Right forelimb (tissue), 1 donor: Measurements from ENCODE around the gene TATDN3.
"Not testable (repeated sequence)": the region's sequence is repeated elsewhere in the genome, so short reads cannot be mapped to it uniquely, and the experiment has no call there.

Experiments used
- DNase-seq: peaks from one replicate; pipeline ENCODE4 v3.0.0-alpha.2; 2018

TATDN3 gene

GRCh38 chr1:212777151-212777550, 14.5 kb upstream of the TATDN3 start:
- no peak for DNase-seq

- not testable (repeated sequence) for DNase-seq
These were observed 12.6 kb upstream of the TATDN3 start for GRCh38 chr1:212779086-212779485.

- no peak for DNase-seq
These were observed 10.9 kb upstream of the TATDN3 start for GRCh38 chr1:212780759-212781158.

- no peak for DNase-seq
These were observed 10.5 kb upstream of the TATDN3 start for GRCh38 chr1:212781225-212781624.

- DNase-seq, result no peak
These were observed 9.1 kb upstream of the TATDN3 start for GRCh38 chr1:212782422-212783154.

- DNase-seq, result no peak
These were observed 7.7 kb upstream of the TATDN3 start for GRCh38 chr1:212783976-212784375.

- DNase-seq, result no peak
These were observed 5.8 kb upstream of the TATDN3 start for GRCh38 chr1:212785871-212786270.

GRCh38 chr1:212791261-212791675, 426 bp upstream of the TATDN3 start:
- no peak for DNase-seq

- no peak for DNase-seq
These were observed 758 bp downstream of the TATDN3 start for GRCh38 chr1:212792396-212792908.

GRCh38 chr1:212794561-212795014, 2.9 kb downstream of the TATDN3 start:
- no peak for DNase-seq

- DNase-seq, result no peak
These were observed 6.0 kb downstream of the TATDN3 start for GRCh38 chr1:212797681-212798080.

GRCh38 chr1:212805767-212806166, 14.1 kb downstream of the TATDN3 start:
- no peak for DNase-seq

GRCh38 chr1:212814537-212815334, 23.0 kb downstream of the TATDN3 start:
- DNase-seq, result no peak

GRCh38 chr1:212816567-212817278, 25.0 kb downstream of the TATDN3 start:
- DNase-seq, result no peak

GRCh38 chr1:212819726-212820125, 28.0 kb downstream of the TATDN3 start:
- DNase-seq, result no peak

- no peak for DNase-seq
These were observed 29.3 kb downstream of the TATDN3 start for GRCh38 chr1:212820969-212821368.

- no peak for DNase-seq
These were observed 31.3 kb downstream of the TATDN3 start for GRCh38 chr1:212822956-212823355.

- no peak for DNase-seq
These were observed 32.5 kb downstream of the TATDN3 start for GRCh38 chr1:212824201-212824600.

GRCh38 chr1:212825798-212826452, 34.2 kb downstream of the TATDN3 start:
- no peak for DNase-seq

- no peak for DNase-seq
These were observed 35.6 kb downstream of the TATDN3 start for GRCh38 chr1:212827171-212827776.

- DNase-seq, result no peak
These were observed 36.2 kb downstream of the TATDN3 start for GRCh38 chr1:212827831-212828278.

- no peak for DNase-seq
These were observed 36.7 kb downstream of the TATDN3 start for GRCh38 chr1:212828395-212828794.
